ENCODE measurements around the gene UBE2L5. TPM values are rescaled to one million over a fixed set of nuclear protein-coding genes. Genes with fewer than 3 reads are reported as not detected.
A peak's percentile ranks its signal among the peaks of the same experiment; 100 is the strongest.
"Not testable (repeated sequence)": the region's sequence is repeated elsewhere in the genome, so short reads cannot be mapped to it uniquely, and the experiment has no call there.

The UBE2L5 gene
- total and polyA plus RNA-seq, 2 experiments from 2014 or later, result not detected

- DNase-seq, result no peak
- Histone ChIP-seq H3K79me2 (ENCODE audit: insufficient read depth) (no peaks in the 10 kb centered on the region), H3K36me3 (ENCODE audit: low read depth) (no peaks in the 10 kb centered on the region), H3K4me3 (no peak overlapping the region), H3K9me3 (ENCODE audit: low read depth) (no peaks in the 10 kb centered on the region), H3F3A (ENCODE audit: insufficient read depth) (no peaks in the 10 kb centered on the region), H2AFZ (no peak overlapping the region), H3K4me2 (ENCODE audit: unreplicated experiment) (no peak overlapping the region), H3K27me3 (replicated peaks; ENCODE audit: insufficient read depth) (no peaks in the 10 kb centered on the region), H3K9me2 (ENCODE audit: insufficient read depth) (no peaks in the 10 kb centered on the region), H3K4me1 (ENCODE audit: insufficient read depth) (no peaks in the 10 kb centered on the region), H3K9ac (no peak overlapping the region), H3K27ac (no peak overlapping the region), H4K20me1 (ENCODE audit: insufficient read depth) (no peaks in the 10 kb centered on the region)
- TF ChIP-seq EZH2 (IDR thresholded peaks at IDR 0.05; ENCODE audit: insufficient read depth, poor library complexity, severe bottlenecking) (no peak), EZH2phosphoT487 (IDR thresholded peaks at IDR 0.05; ENCODE audit: insufficient read depth, low read depth) (no peak)
- 74 to 76% methylated on average over 3 of the region's 3 CpGs for WGBS, 2 experiments (ENCODE audit: low coverage in 1 of 2, low lambda C conversion rate in 2 of 2, missing lambda C conversion rate in 2 of 2)
- in situ Hi-C loops (cut with MboI), result no loop called here
Observed at GRCh38 chr13:30438286-30438685, 16.0 kb downstream of the UBE2L5 start.

GRCh38 chr13:30440910-30441703, 18.8 kb downstream of the UBE2L5 start:
- in situ Hi-C loops (cut with MboI), result no loop called here
- H3K27me3 ChIP-seq (replicated peaks; ENCODE audit: insufficient read depth), result no peaks in the 10 kb centered on the region
- TF ChIP-seq EZH2 (IDR thresholded peaks at IDR 0.05; ENCODE audit: insufficient read depth, poor library complexity, severe bottlenecking) (no peak), EZH2phosphoT487 (IDR thresholded peaks at IDR 0.05; ENCODE audit: insufficient read depth, low read depth) (no peak)
- H3K4me3 ChIP-seq, result no peak overlapping the region
- no peak overlapping the region for H3K4me2 ChIP-seq (ENCODE audit: unreplicated experiment)
- DNase-seq, result peak; percentile 19
- H3K79me2 ChIP-seq (ENCODE audit: insufficient read depth), result no peaks in the 10 kb centered on the region
- no peak overlapping the region for H3K27ac ChIP-seq
- no peaks in the 10 kb centered on the region for H3K9me2 ChIP-seq (ENCODE audit: insufficient read depth)
- no peaks in the 10 kb centered on the region for H3K36me3 ChIP-seq (ENCODE audit: low read depth)
- no peaks in the 10 kb centered on the region for H3K9me3 ChIP-seq (ENCODE audit: low read depth)
- 53 to 54% methylated on average over 8 of the region's 8 CpGs for WGBS, 2 experiments (ENCODE audit: low coverage in 1 of 2, low lambda C conversion rate in 2 of 2, missing lambda C conversion rate in 2 of 2)
- H2AFZ ChIP-seq, result no peak overlapping the region
- no peak overlapping the region for H3K9ac ChIP-seq
- H3K4me1 ChIP-seq (ENCODE audit: insufficient read depth), result no peaks in the 10 kb centered on the region
- H4K20me1 ChIP-seq (ENCODE audit: insufficient read depth), result no peaks in the 10 kb centered on the region
- no peaks in the 10 kb centered on the region for H3F3A ChIP-seq (ENCODE audit: insufficient read depth)

- Histone ChIP-seq H3K9me3 (ENCODE audit: low read depth) (no peaks in the 10 kb centered on the region), H3F3A (ENCODE audit: insufficient read depth) (no peaks in the 10 kb centered on the region), H3K9me2 (ENCODE audit: insufficient read depth) (no peaks in the 10 kb centered on the region), H3K79me2 (ENCODE audit: insufficient read depth) (no peaks in the 10 kb centered on the region), H4K20me1 (ENCODE audit: insufficient read depth) (no peaks in the 10 kb centered on the region), H3K4me2 (ENCODE audit: unreplicated experiment) (no peak overlapping the region), H3K36me3 (ENCODE audit: low read depth) (no peaks in the 10 kb centered on the region), H3K27me3 (replicated peaks; ENCODE audit: insufficient read depth) (no peaks in the 10 kb centered on the region), H3K4me1 (ENCODE audit: insufficient read depth) (no peaks in the 10 kb centered on the region), H3K9ac (no peak overlapping the region), H2AFZ (no peak overlapping the region), H3K27ac (no peak overlapping the region), H3K4me3 (no peak overlapping the region)
- in situ Hi-C loops (cut with MboI), result no loop called here
- DNase-seq, result no peak
- TF ChIP-seq EZH2 (IDR thresholded peaks at IDR 0.05; ENCODE audit: insufficient read depth, poor library complexity, severe bottlenecking) (no peak), EZH2phosphoT487 (IDR thresholded peaks at IDR 0.05; ENCODE audit: insufficient read depth, low read depth) (no peak)
- WGBS, 2 experiments (ENCODE audit: low coverage in 1 of 2, low lambda C conversion rate in 2 of 2, missing lambda C conversion rate in 2 of 2), result 65 to 70% methylated on average over 5 of the region's 5 CpGs
Observed at GRCh38 chr13:30442926-30443325, 20.6 kb downstream of the UBE2L5 start.

GRCh38 chr13:30443491-30443890, 21.2 kb downstream of the UBE2L5 start:
- H3F3A ChIP-seq (ENCODE audit: insufficient read depth); in situ Hi-C loops (cut with MboI); H2AFZ ChIP-seq; H3K9ac ChIP-seq; H3K79me2 ChIP-seq (ENCODE audit: insufficient read depth); H3K36me3 ChIP-seq (ENCODE audit: low read depth); H3K9me3 ChIP-seq (ENCODE audit: low read depth); H3K4me1 ChIP-seq (ENCODE audit: insufficient read depth); H3K27me3 ChIP-seq (replicated peaks; ENCODE audit: insufficient read depth); H3K4me3 ChIP-seq; H3K4me2 ChIP-seq (ENCODE audit: unreplicated experiment); H3K27ac ChIP-seq; H3K9me2 ChIP-seq (ENCODE audit: insufficient read depth); H4K20me1 ChIP-seq (ENCODE audit: insufficient read depth); DNase-seq: not testable (repeated sequence)
- 83 to 95% methylated on average over 3 of the region's 3 CpGs for WGBS, 2 experiments (ENCODE audit: low coverage in 1 of 2, low lambda C conversion rate in 2 of 2, missing lambda C conversion rate in 2 of 2)
